HG02852 (cell line): ENCODE results near the gene CETN1.

Source experiments
- ATAC-seq: cut with Tn5 transposase; IDR thresholded peaks from one replicate; pipeline ENCODE4 v1.9.1; 2021; ENCODE audit warnings: mild to moderate bottlenecking, moderate library complexity; ENCODE audit not compliant: unreplicated experiment

Gene CETN1

GRCh38 chr18:621291-622043 lies 41.3 kb downstream of the CETN1 start:
- ATAC-seq, result no peak

GRCh38 chr18:622289-622688 lies 42.1 kb downstream of the CETN1 start:
- ATAC-seq, result no peak

GRCh38 chr18:623761-624620 lies 43.8 kb downstream of the CETN1 start:
- ATAC-seq, result peak; percentile 59

- no peak for ATAC-seq
Observed at GRCh38 chr18:627231-627630, 47.1 kb downstream of the CETN1 start.

- no peak for ATAC-seq
Observed at GRCh38 chr18:629269-630150, 49.3 kb downstream of the CETN1 start.

GRCh38 chr18:631560-631959 lies 51.4 kb downstream of the CETN1 start:
- no peak for ATAC-seq
